Astrocyte (in vitro differentiated cells and primary cell): ENCODE data around the gene PCGF3.

Source experiments
- EZH2 ChIP-seq: IDR thresholded peaks from 2 replicates; pipeline ENCODE4 v1.6.1; 2012; ENCODE audit warnings: mild to moderate bottlenecking, low read length, inconsistent platforms; ENCODE audit not compliant: insufficient read depth
- TF ChIP-seq, protein P1 (sequence below): IDR thresholded peaks from 2 replicates; pipeline ENCODE4 v1.5.1; 2011; ENCODE audit warnings: low read depth, mild to moderate bottlenecking, inconsistent platforms, low read length, moderate library complexity; ENCODE audit not compliant: insufficient read depth

DNA sequence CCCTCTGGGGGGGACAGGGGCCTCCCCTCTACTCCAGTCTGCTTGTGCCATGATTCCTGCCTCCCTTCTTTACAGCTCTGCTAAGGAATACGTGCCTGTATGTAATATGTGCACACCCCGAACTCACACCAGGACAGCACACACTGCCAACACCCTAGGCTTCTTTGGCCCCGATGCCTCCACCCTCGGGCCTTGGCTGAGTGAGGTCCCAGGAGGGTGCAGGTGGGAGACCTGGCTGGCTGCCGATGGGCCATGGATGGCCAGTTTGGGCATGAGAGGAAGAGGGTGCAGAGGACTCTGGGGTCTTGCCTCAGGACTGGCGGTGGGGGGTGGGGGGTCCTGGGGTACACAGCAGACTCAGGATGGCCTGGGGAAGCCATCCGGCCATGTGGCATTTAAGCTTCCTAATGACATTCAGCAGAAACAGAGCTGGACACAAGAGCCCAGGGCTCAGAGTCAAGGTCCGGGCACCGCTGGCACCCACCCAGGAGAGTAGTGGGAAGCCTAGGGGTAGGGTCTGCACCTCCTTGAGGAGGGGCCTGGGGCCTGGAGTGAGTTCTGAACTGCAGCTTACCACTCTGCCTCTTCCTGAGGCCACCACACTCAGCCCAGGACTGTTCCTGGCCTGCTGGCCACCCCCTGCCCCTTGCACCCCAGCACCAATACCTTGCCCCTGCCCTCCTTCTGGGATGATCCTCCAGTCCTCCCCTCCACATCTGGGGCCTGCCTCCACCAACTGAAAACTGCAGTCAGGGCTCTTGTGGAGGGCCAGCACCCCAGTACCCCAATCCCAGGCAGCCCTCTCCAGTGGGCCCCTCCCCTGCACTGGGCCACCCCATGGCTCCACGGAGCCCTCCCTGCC is 2.1 kb upstream of the PCGF3 start:
- TF ChIP-seq, protein P1, sequence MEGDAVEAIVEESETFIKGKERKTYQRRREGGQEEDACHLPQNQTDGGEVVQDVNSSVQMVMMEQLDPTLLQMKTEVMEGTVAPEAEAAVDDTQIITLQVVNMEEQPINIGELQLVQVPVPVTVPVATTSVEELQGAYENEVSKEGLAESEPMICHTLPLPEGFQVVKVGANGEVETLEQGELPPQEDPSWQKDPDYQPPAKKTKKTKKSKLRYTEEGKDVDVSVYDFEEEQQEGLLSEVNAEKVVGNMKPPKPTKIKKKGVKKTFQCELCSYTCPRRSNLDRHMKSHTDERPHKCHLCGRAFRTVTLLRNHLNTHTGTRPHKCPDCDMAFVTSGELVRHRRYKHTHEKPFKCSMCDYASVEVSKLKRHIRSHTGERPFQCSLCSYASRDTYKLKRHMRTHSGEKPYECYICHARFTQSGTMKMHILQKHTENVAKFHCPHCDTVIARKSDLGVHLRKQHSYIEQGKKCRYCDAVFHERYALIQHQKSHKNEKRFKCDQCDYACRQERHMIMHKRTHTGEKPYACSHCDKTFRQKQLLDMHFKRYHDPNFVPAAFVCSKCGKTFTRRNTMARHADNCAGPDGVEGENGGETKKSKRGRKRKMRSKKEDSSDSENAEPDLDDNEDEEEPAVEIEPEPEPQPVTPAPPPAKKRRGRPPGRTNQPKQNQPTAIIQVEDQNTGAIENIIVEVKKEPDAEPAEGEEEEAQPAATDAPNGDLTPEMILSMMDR: no peak
- no peak for TF ChIP-seq EZH2
